ENCODE data around the gene MRPL54.
A peak's percentile ranks its signal among the peaks of the same experiment; 100 is the strongest.

The MRPL54 gene

DNA sequence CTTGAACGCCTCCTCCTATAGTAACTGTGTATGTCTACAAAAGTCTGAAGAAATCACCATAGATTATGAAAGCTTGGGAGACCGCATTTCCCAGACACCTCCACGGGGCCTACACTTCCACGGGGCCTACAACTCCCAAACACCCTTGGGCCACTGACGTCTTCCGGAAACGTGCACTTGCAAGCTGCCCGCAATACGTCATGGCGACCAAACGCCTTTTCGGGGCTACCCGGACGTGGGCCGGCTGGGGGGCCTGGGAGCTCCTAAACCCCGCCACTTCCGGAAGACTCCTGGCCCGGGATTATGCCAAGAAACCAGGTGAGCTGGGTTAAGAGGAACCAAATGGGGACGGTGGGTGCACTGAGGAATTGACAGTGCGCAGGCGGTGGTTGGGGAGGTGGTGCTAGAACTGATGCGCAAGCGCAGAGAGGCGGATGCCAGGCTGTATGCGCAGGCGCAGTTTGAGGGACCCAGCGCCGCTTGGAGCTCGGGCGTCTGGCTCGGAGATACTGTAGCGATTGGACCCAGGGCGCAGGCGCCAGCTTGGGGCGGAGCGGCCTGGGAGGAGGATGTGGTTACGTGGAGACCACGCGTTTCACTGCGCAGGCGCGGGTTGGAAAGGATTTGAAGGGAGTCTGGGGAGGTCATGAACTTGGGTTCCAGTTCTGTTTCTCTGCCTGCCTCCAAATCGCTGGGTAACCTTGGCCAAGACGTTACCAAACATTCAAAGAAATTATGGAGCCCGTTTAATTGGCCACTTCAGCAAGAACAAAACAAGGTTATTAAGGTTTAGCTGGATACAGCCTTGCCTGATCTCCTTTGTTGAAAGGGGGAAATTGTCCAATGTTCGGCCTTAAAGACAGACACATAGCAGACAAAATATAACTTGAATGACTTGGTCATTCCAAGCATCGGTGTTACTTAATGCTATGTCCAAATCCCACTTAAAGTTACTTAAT, at the start of gene MRPL54:
TSS of gene MRPL54 (plus strand) at position 182 of the 959 bp plus-strand sequence. CDS start at position 201, 19 bp downstream.
- Mint-ChIP-seq H3K27ac (peak within 1 kb of the TSS; percentile 99 to 100 (median 100)), H3K9me3 (no peaks in the 10 kb centered on the region), H3K27me3 (ENCODE audit: low read depth) (peaks cover 5% of the 10 kb centered on the region), H3K4me3 (peak within 1 kb of the TSS; percentile 98 to 99 (median 99)), H3K4me1 (peaks cover 21% of the 10 kb centered on the region), H3K36me3 (ENCODE audit: low read depth) (peaks cover 8% of the 10 kb centered on the region)
- TF ChIP-seq, protein P1, sequence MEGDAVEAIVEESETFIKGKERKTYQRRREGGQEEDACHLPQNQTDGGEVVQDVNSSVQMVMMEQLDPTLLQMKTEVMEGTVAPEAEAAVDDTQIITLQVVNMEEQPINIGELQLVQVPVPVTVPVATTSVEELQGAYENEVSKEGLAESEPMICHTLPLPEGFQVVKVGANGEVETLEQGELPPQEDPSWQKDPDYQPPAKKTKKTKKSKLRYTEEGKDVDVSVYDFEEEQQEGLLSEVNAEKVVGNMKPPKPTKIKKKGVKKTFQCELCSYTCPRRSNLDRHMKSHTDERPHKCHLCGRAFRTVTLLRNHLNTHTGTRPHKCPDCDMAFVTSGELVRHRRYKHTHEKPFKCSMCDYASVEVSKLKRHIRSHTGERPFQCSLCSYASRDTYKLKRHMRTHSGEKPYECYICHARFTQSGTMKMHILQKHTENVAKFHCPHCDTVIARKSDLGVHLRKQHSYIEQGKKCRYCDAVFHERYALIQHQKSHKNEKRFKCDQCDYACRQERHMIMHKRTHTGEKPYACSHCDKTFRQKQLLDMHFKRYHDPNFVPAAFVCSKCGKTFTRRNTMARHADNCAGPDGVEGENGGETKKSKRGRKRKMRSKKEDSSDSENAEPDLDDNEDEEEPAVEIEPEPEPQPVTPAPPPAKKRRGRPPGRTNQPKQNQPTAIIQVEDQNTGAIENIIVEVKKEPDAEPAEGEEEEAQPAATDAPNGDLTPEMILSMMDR (IDR thresholded peaks at IDR 0.05; ENCODE audit: unreplicated experiment in 3 of 3) = no peak

DNA sequence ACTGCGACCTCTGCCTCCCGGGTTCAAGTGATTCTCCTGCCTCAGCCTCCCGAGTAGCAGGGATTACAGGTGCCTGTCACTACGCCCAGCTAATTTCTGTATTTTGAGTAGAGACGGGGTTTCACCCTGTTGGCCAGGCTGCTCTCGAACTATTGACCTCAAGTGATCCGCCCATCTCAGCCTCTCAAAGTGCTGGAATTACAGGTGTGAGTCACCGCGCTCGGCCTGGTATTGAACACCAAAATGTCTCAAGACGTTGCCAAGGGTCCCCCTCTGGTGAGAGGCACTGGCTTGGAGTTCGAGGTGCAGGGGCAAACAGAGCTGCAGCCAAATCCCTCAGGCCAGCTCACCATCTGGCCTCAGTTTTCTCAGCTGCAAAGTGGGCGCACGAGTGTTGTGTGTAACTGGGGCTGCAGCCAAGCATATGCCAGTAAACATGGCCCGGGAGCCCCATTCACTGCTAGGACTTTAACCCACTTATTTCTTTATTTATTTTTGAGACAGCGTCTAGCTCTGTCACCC, 46.3 kb upstream of the MRPL54 start:
- Mint-ChIP-seq H3K9me3 (no peaks in the 10 kb centered on the region), H3K4me3 (no peak overlapping the region), H3K27ac (no peak overlapping the region), H3K36me3 (ENCODE audit: low read depth) (no peaks in the 10 kb centered on the region), H3K27me3 (ENCODE audit: low read depth) (peaks cover 40% of the 10 kb centered on the region), H3K4me1 (peaks cover 6% of the 10 kb centered on the region)
- TF ChIP-seq, protein P1 (IDR thresholded peaks at IDR 0.05; ENCODE audit: unreplicated experiment in 3 of 3) = no peak

DNA sequence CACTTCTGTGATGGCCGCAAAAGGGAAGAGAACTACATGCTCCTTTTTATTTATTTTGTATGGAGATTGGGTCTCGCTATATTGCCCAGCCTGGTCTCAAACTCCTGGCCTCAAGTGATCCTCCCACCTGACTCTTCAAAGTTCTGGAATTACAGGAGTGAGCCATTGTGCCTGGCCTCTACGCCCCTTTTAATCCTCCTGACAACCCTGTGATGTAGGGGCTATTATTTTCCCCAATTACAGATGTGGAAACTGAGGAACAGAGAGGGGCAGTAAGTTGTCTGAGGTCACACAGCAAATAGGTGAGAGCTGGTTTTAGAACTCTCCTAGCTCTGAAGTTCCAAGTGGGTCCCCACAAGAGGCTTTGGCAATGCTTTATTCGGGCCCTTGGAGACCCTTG, 42.6 kb upstream of the MRPL54 start:
- no peak overlapping the region for H3K4me3 Mint-ChIP-seq
- H3K36me3 Mint-ChIP-seq (ENCODE audit: low read depth) = no peaks in the 10 kb centered on the region
- H3K4me1 Mint-ChIP-seq = no peaks in the 10 kb centered on the region
- H3K27me3 Mint-ChIP-seq (ENCODE audit: low read depth) = peaks cover 62% of the 10 kb centered on the region
- TF ChIP-seq, protein P1 (IDR thresholded peaks at IDR 0.05; ENCODE audit: unreplicated experiment in 3 of 3) = no peak
- no peaks in the 10 kb centered on the region for H3K9me3 Mint-ChIP-seq
- H3K27ac Mint-ChIP-seq = no peak overlapping the region

DNA sequence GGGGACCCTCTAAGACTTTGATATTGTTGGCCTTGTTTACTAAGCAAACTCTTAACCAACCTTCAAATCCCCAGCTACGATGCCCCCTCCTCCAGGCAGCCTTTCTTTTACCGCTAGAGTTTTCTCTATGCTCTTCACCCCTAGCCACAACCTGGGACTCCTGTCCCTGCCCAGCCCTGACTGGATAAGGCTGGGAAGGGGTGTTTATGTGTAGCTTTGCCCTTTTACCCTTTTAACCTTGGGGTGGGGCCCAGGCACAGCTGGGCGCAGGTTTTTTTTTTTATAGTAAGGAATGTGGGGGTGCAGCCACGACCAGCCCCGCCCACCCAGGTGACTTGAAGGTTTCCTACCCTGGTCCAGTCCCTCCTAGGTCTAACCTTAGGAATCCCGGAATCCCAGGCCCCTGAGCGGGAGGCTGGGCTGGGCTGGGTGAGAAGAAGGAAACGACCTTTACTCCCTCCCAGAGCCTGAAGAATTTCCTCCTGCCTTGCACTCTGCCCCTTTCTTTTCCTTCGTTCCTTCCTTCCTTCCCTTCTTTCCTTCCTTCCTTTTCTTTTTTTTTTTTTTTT, 42.0 kb upstream of the MRPL54 start:
- Mint-ChIP-seq H3K4me1 (no peaks in the 10 kb centered on the region), H3K27ac (no peak overlapping the region), H3K27me3 (ENCODE audit: low read depth) (peaks cover 67% of the 10 kb centered on the region), H3K9me3 (no peaks in the 10 kb centered on the region), H3K4me3 (no peak overlapping the region), H3K36me3 (ENCODE audit: low read depth) (no peaks in the 10 kb centered on the region)
- TF ChIP-seq, protein P1 (IDR thresholded peaks at IDR 0.05; ENCODE audit: unreplicated experiment in 3 of 3) = no peak

DNA sequence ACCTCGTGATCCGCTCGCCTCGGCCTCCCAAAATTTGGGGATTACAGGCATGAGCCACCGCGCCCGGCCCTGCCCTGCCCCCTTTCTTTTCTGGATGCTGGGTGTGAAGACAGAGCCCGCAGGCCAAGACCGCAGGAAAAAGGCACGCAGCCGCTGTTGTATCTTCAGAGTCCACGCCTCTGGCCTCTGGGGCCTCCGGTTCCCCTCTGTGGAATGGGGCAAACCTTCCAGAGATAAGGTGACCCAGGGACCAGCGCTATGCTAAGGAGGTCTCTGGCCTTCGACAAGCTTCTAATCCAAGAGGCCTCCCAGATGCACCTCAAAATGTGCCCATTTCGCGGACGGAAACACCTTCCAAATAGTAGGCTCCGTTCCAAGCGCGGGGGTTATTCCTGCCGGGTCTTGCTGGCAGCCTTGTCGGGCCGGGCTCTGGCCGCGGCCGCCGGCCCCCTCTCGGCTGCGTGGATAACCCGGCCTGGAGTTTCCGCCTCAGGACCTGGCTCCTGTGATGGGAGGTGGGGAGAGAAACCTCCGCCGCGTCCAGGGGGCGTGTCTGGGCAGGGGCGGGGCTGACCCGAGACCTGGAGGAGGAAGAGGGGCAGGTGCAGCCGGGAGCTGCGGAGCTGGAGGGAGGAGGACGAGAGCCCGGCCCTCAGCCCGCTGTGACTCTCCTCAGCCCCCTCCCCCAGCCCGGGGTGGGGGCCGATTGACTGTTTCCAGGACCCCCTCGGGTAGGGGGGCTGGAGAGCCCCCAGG, 41.2 kb upstream of the MRPL54 start:
- Mint-ChIP-seq H3K9me3 (no peaks in the 10 kb centered on the region), H3K27me3 (ENCODE audit: low read depth) (peaks cover 75% of the 10 kb centered on the region), H3K36me3 (ENCODE audit: low read depth) (no peaks in the 10 kb centered on the region), H3K27ac (no peak overlapping the region), H3K4me1 (no peaks in the 10 kb centered on the region), H3K4me3 (peak overlapping the region in 2 of 3 experiments; percentile 70 to 71)
- TF ChIP-seq, protein P1 (IDR thresholded peaks at IDR 0.05; ENCODE audit: unreplicated experiment in 3 of 3) = no peak

Data from nephron (organoid).